GM12865 (cell line): ENCODE results near the gene FRMD4A.

Experiments used
- DNase-seq: peaks from one replicate; pipeline ENCODE4 v3.0.0; 2010; ENCODE audit warnings: low read depth
- H3K4me3 ChIP-seq: 2 replicates; pipeline ENCODE4 v1.5.1; 2011; ENCODE audit warnings: mild to moderate bottlenecking, low read depth, low read length, control low read depth
- TF ChIP-seq, protein P1 (sequence below): IDR thresholded peaks from 2 replicates; pipeline ENCODE4 v1.5.1; 2011; ENCODE audit warnings: low read length, control low read depth, low read depth, inconsistent platforms; ENCODE audit not compliant: insufficient read depth; ENCODE audit errors: missing control alignments

FRMD4A gene

DNA sequence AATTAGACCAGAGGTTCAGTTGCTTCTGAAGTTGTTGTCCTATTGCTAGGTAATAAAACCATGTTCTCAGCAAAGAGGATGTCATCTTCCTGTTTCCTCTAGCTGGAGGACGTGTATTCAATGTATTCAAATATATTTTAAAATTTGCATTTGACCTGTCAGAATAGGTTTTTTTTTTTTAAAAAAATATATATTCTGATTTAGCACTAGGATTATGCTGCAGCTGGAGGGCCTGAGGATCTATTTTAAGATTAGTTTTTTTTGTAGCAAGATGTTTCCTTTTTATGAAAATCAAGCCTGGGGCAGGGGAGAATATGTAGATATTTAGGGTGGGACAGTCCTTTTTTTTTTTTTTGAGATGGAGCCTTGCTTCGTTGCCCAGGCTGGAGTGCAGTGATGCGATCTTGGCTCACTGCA, 337.0 kb downstream of the FRMD4A start:
- no peak overlapping the region for H3K4me3 ChIP-seq
- TF ChIP-seq, protein P1, sequence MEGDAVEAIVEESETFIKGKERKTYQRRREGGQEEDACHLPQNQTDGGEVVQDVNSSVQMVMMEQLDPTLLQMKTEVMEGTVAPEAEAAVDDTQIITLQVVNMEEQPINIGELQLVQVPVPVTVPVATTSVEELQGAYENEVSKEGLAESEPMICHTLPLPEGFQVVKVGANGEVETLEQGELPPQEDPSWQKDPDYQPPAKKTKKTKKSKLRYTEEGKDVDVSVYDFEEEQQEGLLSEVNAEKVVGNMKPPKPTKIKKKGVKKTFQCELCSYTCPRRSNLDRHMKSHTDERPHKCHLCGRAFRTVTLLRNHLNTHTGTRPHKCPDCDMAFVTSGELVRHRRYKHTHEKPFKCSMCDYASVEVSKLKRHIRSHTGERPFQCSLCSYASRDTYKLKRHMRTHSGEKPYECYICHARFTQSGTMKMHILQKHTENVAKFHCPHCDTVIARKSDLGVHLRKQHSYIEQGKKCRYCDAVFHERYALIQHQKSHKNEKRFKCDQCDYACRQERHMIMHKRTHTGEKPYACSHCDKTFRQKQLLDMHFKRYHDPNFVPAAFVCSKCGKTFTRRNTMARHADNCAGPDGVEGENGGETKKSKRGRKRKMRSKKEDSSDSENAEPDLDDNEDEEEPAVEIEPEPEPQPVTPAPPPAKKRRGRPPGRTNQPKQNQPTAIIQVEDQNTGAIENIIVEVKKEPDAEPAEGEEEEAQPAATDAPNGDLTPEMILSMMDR: no peak
- peak; percentile 37 for DNase-seq

- DNase-seq: no peak
- TF ChIP-seq, protein P1: no peak
- no peak overlapping the region for H3K4me3 ChIP-seq
Measured at GRCh38 chr10:13993169-13993568, 337.6 kb downstream of the FRMD4A start.

GRCh38 chr10:13991353-13991752, 339.4 kb downstream of the FRMD4A start:
- no peak for DNase-seq
- TF ChIP-seq, protein P1: no peak
- H3K4me3 ChIP-seq: no peak overlapping the region

DNA sequence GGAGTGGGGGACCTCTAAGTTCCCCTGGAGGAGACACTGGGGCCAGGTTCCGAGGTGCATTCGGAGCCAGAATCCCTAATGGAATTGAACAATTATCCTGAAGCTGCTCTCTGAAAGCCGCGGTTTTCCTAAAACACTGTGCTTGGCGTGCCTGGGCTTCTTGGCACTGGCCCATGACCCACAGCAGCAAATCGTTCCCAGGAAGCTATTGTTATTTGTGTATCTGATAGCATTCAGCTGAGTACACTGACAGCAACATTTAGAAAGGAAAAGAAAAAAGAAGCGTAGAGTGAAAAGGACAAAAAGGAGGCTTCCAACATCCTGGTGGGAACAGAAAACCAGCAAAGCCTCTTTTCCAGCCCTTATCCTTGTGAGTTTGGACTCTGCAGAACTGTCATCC, 339.8 kb downstream of the FRMD4A start:
- TF ChIP-seq, protein P1: no peak
- no peak for DNase-seq
- H3K4me3 ChIP-seq: no peak overlapping the region

GRCh38 chr10:13990392-13990805, 340.3 kb downstream of the FRMD4A start:
- DNase-seq: no peak
- TF ChIP-seq, protein P1: no peak
- no peak overlapping the region for H3K4me3 ChIP-seq

- H3K4me3 ChIP-seq: no peak overlapping the region
- TF ChIP-seq, protein P1: no peak
- no peak for DNase-seq
Measured at GRCh38 chr10:13989616-13990015, 341.1 kb downstream of the FRMD4A start.

DNA sequence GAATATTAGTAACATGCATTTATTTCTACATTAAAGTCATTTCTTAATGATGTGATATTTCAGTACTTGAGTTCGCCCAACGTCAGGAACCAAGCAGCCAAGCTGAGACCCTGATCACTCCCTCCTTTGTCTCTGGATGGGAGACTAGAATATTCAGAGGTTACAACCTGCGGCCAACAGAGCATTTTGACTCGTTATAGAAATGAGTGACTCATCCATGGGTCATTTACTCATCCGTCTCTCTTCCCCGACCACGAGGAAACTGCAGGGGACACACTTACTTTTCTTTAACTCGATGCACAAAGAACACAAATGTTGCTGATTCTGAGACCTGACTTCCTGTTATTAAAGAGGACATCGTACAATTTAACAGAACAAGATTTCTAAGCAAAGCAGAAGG, 343.3 kb downstream of the FRMD4A start:
- TF ChIP-seq, protein P1: no peak
- peak; percentile 61 for DNase-seq
- H3K4me3 ChIP-seq: no peak overlapping the region
